Stimulated activated naive CD4-positive, alpha-beta T cell (primary cell): ENCODE measurements around the gene RHO.

Source experiments
- DNase-seq, 6 experiments: peaks; one replicate each; lab custom pipeline; 2025; lab: John Stamatoyannopoulos, UW

The RHO gene

GRCh38 chr3:129579991-129580390, 51.6 kb downstream of the RHO start:
- no peak for DNase-seq

DNA sequence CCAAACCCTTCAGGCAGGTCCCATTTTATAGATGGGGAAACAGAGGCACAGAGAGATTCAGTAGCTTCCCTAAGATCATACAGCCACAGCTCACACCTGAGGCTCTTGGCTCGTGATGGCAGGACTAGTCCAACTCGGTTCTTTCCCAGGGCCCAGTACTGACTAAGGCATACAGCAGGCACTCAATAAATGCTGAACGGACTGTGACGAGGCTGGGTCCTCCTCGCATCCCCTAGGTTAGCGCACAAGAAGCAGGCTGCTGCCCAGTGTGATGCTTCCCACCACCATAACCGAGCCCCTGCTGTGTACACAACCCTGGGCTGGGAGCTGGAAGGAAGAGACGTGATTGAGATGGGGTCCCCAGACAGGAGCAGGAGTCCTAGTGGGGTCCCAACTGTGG, 53.2 kb downstream of the RHO start:
- DNase-seq = no peak

- no peak for DNase-seq
These were observed 54.4 kb downstream of the RHO start for GRCh38 chr3:129582799-129583198.

DNA sequence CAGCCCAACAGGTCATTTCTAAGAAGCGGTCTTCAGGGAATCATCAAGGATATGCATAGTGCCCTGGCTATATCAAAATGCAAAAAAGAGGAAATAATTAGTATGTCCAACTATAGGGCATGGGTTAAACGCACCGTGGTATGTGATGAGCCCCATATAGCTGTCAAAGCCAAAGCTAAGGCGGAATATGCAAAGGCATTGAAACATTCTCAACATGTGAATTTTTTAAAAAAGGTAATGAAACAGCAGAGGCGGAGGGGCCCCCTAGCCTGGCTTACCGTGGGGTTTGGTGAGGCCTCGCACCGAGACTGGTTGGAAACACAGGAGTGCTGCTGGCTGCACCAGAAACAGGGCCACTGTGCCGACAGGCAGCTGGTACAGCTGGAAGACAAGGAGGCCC, 54.9 kb downstream of the RHO start:
- no peak for DNase-seq

DNA sequence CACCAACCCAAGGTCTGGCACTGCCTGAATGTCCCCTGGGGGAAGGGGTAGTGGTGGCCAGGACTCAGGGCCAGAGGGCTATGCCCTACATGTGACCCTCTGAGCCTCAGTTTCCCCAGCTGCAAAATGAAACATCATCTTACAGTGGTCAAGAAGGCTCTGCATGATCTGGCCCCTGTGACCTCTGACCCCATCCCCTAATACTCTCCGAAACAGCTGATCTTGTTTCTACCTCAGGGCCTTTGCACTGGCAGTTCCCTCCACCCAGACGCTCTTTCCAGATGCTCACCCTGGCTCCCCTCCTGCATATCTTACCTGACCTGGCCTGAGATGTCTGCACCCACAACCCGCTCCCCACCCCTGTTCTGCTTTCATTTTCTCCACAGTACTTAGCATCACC, 56.2 kb downstream of the RHO start:
- DNase-seq = no peak
